HG02763 (cell line): Measurements from ENCODE around the gene TRPM1.

Source experiments
- ATAC-seq: cut with Tn5 transposase; IDR thresholded peaks from one replicate; pipeline ENCODE4 v1.9.1; 2021; ENCODE audit warnings: mild to moderate bottlenecking, moderate library complexity; ENCODE audit not compliant: unreplicated experiment

Gene TRPM1

DNA sequence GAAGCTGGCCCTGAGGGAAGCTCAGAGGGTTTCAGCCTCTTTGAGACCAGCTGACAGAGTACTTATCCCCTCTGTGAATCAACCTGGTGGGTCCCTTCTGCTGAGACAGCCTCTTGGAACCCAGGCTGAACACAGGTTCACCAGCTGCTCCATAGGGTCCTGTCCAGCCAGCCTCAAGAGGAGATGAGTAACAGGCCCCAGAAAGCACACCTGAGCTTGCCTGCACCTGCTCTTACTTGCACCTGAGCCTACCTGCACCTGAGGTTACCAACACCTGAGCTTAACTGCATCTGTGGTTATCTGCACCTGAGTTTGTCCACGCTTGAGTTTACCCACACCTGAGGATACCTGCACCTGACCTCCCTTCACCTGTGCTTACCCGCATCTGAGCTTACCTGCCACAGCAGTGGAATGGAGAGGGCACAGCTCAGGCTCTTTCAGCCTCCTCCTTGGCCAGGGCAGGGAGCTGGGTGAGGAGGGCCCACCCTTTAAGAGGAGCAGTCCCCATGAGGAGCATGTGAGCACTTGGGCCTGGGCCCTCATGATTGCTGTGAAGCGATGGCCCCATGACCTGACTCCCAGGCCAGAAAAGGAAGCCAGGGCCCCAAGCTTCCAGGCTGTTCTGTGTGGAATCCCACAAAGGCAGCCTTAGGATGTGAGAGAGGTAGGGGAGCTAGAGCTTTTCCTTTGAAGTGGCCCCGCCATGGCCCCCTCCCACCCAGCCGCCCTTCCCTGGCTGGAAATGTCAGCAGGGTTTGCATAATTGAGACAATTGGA, at the start of gene TRPM1:
TSS of gene TRPM1 (minus strand) at position 464 of the 777 bp plus-strand sequence. CDS start 20,370 bp downstream, outside the sequence.
- no peak for ATAC-seq

DNA sequence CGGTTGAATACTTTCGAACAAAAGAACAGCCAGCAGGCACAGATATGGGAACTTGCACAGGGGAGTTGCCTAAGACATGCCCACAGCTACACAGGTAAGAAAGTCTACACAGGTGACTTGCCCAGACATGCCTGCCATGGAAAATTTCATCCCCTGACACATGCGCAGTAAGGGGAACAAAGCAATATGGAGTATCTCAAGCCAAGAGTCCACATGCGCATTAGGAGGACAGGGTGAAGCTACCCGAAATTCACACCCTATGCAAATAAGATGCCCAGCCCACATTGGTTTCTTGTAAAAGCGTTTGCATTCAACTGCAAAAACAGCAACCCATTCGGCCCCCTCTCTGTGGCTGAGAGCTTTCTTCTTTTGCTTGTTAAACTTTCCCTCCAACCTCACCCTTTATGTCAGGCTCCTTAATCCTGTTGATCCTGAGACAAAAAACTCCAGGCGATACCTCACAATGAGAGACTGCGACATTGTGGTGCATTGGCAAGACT, 49.3 kb upstream of the TRPM1 start:
- ATAC-seq: no peak

DNA sequence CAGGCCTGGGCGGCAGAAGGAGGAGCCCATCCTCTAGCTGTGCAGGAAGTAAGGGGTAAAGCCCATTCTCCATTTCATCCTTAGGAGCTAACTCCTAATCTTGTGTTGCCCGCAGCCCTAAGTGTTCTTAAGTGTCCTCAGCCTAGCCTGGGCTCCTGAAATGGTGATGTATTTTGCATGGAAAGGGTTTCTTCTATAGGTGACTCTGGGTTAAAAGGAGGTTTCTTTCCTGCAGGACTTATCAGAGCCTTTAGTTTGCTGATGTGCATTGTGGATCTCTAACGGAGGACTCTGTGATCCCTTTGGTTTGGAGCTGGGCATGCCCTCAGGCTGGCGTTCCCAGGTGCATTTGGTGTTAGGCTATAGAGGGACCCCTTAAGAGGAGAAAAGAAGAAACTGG, 48.5 kb upstream of the TRPM1 start:
- no peak for ATAC-seq

DNA sequence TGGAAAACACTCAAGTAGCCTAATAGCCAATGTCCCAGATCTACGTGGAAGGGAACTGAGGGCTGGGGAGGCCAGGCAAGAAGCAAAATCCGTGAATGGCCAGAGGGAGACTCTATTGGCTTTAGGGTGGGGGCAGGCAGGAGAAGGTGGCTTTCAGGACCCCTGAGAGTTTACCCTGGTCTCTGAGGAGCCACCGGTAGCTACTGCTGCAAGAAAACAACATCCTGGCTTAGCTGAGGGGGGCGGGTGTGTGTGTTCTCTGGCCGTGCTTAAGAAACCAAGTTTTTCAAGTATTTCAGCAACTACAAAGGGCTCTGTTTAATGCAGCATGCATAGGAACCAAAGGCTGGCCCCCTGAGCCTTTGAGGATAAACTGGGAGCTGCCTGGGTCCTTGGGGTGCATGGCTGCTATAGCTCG, 47.6 kb upstream of the TRPM1 start:
- no peak for ATAC-seq

DNA sequence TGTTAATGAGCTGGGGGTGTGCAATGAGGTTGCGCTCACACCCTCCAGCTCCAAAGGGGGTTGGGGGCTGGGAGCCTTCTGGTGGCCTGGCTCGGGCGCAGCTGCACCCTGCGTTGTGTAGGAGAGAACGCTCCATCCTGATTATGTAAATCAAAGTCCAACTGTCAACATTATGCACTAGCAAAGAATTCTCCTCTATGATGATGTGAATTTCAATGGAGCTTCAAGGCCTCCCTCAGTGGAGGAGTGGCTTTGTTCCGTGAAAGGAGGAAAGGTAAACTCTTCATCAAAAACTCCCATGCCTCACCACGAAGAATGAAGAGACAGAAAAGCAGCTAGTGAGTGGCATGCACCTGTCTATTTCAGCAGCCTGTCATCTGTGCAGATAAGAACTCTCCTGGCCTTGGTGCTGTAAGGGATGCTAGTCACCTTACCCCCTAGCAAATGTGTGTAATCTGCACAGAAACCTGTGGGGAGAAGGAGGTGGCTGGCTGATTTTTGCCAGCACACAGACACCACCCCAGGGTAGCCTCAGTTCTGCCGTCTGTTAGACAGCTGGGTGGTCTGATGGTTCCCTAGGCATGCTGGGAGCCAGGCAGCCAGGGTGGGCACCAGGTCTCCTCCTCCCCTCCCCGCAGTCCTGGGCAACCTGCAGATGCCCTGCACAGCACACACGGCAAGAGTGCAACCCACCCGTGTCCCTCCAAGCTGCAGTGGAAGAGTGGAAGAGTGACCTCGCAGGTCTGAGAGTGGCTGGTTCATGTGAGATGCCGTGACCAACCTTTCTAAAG, 47.0 kb upstream of the TRPM1 start:
- ATAC-seq: no peak

DNA sequence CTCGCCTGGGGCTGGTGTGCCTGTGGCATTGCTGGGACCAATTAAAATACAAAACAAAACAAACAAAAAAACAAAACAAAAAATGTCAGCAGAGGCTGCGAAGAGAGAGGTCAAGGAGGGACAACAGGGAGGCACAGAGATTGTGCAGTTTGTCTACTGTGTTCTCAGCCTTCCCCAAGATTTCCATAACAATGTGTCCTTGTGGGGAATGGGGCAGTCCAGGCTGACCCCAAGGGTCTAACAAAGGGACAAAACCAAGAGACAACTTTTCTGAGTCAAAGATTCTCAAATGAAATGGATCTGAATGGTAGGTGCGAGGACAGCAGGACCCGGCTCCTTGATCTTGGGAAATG, 46.4 kb upstream of the TRPM1 start:
- ATAC-seq: no peak

DNA sequence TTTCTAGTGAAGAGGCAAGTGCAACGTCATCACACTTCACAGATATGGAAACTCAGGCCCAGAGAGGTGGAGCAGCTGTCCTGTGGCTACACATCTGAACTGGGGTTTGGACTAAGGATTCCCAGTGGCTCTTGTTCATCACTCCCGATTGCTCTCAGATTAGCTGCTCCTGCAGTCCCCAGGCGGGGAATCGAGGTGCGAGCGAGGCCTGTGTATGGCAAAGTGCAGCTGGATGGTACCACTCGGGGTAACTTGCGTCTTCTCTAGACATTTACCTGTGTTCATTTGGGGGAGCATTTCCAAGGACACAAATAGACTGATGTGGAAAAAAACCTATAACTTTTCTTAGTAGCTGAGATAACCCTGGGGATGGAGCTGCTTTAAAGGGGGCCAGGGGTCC, 45.9 kb upstream of the TRPM1 start:
- no peak for ATAC-seq

DNA sequence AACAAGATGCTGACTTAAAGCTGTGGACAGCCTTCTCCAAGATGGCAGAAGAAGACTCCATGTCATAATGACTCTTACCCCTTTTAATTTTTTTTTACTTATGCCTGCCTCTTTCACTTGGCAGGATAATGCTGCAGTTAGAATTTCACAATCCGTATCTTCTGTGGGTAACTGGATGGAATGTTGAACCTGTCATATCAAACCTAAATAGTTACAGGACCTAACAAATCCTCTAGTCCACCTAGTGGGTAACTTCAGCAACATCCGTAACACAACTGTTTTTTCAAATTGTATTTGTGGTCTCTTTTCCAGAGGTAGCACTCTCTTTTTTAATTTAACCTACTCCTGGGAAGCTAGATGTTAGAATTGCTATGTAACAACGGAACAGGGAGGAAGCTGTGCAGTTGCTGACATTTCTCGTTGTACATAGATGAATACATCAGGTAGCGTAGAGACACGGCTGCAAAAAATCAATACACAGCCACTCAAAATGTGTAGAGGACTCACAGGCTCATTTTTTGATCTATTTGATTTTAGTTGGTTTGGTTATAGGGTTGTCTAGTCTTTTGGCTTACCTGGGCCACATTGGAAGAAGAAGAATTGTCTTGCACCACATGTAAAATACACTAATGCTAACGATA, 43.9 kb upstream of the TRPM1 start:
- no peak for ATAC-seq

DNA sequence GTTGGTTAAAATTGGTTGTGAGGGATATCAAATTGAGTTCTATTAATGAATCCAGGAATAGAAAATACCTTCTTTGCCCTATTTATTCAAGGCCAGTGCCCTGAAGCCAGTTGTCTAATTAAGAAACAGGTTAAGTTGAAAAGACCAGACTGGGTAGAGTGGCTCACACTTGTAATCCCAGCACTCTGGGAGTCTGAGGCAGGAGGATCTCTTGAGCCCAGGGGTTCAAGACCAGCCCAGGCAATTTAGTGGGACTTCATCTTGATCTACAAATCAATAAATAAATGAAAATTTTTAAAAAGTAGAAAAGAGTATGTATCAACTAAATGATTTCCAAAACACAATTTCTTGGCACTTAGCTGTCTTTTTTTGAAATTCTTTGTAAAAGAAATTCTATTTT, 40.3 kb upstream of the TRPM1 start:
- no peak for ATAC-seq

DNA sequence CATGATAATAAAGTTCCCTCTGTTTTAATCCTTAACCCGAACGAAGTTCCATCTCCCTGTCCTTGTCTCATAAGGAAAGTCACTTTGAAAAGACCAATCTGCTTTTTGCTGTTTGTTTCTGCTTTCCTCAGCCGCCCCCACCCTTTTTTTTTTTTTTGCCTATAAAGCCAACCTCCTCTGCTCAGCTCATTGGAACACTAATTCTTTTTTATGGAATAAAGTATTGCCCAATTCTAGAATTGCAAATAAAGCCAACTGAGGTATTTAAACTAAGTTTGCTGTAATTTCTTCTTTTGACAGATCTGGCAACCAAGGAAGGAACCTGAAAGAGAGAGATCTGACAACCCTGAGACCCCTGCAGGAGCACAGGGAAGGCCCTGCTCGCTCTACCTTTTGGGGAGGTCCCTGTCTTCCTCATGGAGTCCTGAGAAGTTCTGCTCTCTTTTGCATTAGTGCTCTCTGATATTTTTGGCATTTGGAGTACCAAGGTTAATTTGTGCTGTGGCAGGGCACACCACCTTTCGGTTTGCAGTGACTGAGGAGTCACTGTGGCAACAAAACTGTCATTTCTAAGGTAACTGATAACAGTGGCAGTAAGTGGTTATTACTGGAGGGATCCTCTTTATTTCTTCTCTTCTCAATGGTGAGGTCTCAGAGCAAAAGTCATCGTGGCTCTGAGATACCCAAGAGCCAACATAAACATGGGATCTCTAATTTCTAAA, 35.2 kb upstream of the TRPM1 start:
- ATAC-seq: no peak

DNA sequence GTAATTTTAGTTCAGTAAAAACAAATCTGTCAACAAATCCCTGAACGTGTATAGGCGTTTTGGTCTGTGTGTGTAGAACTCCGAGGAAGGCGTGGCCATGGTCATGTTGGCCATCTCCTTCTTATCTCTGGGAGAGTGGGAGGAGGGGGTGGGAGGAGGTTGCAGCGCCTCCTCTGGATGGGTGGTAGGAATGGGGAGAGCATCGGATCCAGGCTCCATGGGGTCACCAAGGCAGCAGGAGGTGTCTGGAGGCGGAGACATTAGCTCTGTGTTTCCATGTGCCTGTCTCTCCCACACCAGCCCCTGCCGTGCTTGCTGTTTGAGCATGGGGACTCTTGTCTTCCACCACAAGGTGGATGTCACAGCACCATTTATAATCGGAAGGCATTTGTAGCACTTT, 34.5 kb upstream of the TRPM1 start:
- ATAC-seq: no peak

DNA sequence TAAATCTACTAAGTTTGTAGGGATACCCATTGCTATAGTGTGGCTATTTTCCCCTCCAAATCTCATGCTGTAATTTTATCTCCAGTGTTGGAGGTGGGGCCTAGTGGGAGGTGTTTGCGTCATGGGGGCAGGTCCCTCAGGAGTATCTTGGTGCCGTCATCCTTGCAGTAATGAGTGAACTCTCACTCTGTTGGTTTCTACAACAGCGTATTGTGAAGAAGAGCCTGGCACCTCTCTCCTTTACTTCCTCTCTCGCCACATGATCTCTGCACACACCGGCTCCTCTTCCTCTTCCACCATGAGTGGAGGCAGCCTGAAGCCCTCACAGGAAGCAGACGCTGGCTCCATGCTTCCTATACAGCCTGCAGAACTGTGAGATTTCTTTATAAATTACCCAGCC, 34.0 kb upstream of the TRPM1 start:
- no peak for ATAC-seq

DNA sequence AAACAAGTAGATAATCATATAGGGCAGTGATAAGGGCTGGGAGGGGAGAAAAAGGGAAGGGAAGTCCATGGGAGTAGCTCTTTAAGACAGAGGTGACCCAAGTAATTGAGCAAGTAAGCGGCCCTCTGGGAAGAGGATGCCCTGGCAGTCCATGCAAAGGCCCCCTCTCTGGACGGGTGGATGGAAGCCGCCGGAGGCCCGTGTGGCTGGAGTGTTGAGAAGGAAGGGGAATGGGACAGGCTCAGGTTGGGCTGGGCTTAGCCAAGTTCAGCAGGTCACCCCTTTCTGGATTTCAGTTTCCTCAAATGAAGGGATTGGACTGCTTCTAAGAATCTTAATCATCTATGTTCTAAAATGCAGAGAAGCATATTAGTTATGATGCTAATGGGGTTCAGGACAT, 32.4 kb upstream of the TRPM1 start:
- ATAC-seq: no peak

DNA sequence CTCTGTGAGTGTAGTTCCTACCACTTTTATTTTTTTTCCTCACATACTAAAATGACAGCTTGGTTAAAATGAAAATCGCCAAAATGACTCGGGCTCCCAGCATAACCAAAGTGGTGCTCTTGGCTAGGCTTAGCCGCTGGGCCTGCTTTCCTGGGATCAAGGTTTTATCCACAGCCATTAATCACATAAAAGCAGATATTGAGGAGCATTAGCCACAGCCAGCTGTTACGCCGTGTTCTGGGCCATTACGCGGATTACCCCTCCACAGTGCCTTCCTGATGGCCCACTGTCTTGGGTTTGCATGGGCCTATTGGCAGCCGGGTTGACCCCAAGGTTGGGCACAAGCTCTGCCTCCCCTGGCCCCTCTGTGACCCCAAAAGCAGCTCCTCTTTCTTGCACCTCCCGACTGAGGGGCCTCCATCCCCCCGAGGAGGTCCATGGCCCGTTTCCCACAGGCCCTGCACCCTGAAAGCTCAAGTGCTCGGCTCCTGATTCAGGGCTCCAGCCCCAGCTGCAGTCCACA, 30.4 kb upstream of the TRPM1 start:
- no peak for ATAC-seq

DNA sequence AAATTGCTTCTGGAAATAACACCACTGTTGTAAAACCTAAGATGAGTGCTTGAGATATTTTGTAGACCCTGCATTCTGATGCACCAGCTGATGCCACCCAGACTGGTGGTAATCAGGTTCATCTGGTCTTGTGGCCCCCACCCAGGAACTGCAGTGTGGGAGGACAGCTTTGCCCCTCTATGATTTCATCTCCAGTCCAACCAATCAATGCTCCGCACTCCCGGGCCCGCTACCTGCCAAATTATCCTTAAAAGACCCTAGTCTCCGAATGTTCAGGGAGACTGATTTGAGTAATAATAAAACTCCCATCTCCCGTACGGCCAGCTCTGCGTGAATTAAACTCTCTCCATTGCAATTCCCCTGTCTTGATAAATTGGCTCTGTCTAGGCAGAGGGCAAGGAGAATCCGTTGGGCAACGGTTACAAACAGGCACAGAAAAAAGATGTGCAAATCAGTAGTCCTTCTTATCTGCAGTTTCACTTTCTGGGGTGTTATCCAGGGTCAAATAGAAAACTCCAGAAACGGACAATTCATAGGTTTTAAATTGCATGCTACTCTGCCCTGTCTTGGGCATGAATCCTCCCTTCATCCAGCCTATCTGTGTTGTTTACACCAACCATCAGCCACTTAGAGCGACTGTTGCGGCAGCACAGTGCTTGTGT, 29.2 kb upstream of the TRPM1 start:
- ATAC-seq: no peak

DNA sequence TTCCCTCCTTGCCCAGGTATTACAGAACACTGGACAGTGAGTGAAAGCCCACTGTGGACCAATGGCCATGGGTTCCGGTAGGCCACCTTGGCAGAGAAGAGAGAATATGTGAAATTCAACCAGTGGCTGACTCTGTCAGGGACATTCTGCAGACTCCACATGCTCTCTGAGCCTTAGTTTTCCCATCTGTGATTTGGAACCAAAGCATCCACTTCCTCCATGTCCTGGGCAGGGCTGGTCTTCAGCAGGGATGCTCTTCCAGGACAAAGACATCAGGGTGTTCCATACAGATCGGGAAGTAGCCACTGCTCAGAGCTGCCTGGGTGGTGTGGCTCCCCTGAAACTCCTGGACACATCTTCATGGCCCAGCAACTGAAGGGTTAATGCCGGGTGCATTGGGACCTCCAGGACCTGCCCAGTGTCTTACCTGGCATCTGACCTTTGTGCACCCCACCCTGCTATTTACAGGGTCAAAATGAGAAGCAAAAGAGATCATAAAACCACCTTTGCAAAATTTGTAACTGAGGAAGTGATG, 28.3 kb upstream of the TRPM1 start:
- no peak for ATAC-seq

DNA sequence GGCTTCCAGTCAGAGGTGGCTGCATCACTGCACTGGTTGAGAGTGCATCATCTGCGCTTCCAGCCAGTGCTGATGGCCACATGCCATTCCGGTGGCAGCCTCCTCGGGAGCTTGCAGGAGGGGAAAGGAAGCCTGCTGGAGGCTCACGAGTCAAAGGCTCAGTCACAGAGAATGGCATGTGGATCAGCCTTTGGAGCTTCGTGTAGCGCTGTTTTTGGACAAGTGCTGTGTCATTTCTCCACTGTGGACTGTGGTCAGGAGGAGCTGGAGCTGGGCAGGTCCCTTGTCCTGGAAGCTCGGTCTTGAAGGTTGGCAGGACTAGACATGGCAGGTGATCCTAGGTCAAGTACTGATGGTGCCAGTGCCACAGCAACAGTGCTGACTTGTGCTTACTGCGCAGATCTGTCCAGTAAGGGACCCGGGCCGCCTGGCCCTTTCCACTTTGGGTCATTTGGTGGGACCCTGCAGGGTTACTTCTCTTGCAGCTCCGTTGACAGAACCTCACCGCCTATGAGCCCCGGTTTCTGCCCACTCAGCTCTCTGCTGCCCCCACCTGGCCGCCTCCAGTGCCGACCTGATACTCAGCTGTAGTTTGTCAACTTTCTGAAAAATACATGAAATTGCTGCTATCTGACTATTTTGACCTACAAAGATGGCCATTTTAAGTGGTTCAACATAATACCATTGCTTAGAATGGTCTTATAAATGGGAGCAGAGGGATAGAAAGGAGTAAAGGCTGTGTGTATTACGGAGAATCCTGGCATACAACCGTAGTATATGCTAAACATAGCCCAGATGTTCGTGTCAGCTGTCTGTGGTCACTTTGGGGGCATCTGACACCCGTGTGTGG, 27.6 kb upstream of the TRPM1 start:
- no peak for ATAC-seq

DNA sequence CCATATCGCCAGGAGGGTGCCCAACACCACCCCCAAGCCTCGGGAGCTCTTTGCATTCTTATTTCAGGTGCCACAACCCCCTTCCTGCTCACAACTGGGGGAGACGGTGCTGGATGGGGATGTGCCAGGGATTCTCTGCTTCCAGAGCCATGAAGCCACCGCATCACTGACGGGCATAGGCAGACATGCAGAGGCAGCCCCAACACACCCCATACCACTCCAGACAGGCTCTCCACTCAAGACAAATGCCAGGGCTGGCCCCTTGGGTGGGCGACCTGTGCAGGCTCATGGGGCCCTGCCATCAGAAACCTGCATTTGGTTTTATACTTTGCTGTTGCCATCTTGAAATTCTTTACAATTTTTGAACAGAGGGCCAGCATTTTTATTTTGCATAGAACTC, 27.0 kb upstream of the TRPM1 start:
- no peak for ATAC-seq

DNA sequence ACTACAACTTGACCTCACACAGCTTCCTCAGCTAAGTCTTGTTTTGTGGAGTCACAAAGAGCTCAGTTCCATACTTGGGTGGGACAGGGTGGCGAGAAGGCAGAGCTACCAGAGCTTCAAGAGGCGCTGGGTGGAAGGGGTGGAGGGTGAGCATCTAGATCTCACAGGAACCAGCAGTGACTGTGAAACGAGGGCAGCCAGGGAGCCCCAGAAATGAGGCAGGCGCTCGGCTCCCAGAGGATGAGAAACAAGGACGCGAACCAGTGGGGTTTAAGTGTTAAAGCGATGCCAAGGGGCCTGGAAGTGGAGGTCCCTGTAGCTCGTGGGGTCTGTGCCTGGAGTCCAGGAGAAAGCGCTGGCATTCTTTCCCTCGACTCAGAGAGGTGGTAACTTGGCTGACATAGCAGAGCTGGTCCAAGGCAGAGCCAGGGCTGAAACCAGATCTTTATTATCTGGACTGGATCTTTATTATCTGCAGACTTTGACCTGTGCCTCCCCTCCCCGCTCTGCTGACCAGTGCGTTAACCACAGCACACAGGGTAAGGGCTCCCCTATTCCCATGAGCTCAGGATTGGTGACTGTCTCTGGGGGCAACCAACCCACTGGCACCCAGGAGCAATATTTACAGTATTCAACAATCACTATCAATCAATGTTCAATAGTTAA, 26.2 kb upstream of the TRPM1 start:
- no peak for ATAC-seq
